Glomerular visceral epithelial cell (primary cell): ENCODE results near the gene ZSCAN31.

Experiments used
- DNase-seq: peaks from one replicate; pipeline ENCODE4 v3.0.0-alpha.2; 2016; ENCODE audit errors: extremely low spot score

Gene ZSCAN31

GRCh38 chr6:28353356-28353755, 17.4 kb upstream of the ZSCAN31 start:
- no peak for DNase-seq

- DNase-seq = no peak
Measured at GRCh38 chr6:28351493-28351925, 15.6 kb upstream of the ZSCAN31 start.

GRCh38 chr6:28351087-28351486, 15.1 kb upstream of the ZSCAN31 start:
- no peak for DNase-seq

- DNase-seq = peak; percentile 83
Measured at GRCh38 chr6:28349892-28350737, 14.2 kb upstream of the ZSCAN31 start, which contains the start of gene ZKSCAN3. ZKSCAN3 (plus strand) TSS chr6:28349947; CDS start chr6:28359587, 9,640 bp downstream.

GRCh38 chr6:28349344-28349891, 13.5 kb upstream of the ZSCAN31 start:
- DNase-seq = no peak

- no peak for DNase-seq
Measured at GRCh38 chr6:28347119-28347518, 11.2 kb upstream of the ZSCAN31 start.

- no peak for DNase-seq
Measured at GRCh38 chr6:28345201-28345600, 9.3 kb upstream of the ZSCAN31 start.

GRCh38 chr6:28343898-28344677, 8.1 kb upstream of the ZSCAN31 start:
- DNase-seq = no peak

- no peak for DNase-seq
Measured at GRCh38 chr6:28340310-28341095, 4.6 kb upstream of the ZSCAN31 start.

GRCh38 chr6:28337121-28337520, 1.2 kb upstream of the ZSCAN31 start:
- DNase-seq = no peak

- peak; percentile 83 for DNase-seq
Measured at GRCh38 chr6:28336284-28337120, 554 bp upstream of the ZSCAN31 start.

GRCh38 chr6:28335040-28335563, 846 bp downstream of the ZSCAN31 start:
- DNase-seq = no peak

GRCh38 chr6:28334286-28335039, 1.5 kb downstream of the ZSCAN31 start:
- no peak for DNase-seq

GRCh38 chr6:28333599-28334018, 2.3 kb downstream of the ZSCAN31 start:
- DNase-seq = no peak

- no peak for DNase-seq
Measured at GRCh38 chr6:28333047-28333446, 2.9 kb downstream of the ZSCAN31 start.

- DNase-seq = no peak
Measured at GRCh38 chr6:28330041-28330440, 5.9 kb downstream of the ZSCAN31 start.

GRCh38 chr6:28326371-28326948, 9.5 kb downstream of the ZSCAN31 start:
- DNase-seq = no peak

GRCh38 chr6:28323813-28324424, 12.0 kb downstream of the ZSCAN31 start:
- no peak for DNase-seq

GRCh38 chr6:28322661-28323060, 13.3 kb downstream of the ZSCAN31 start:
- no peak for DNase-seq
